Activated naive CD8-positive, alpha-beta T cell treated with anti-CD3 and anti-CD28 coated beads, Interleukin-2, amount 10 ng/mL, durations not matched to agents 7 days and 5 days (primary cell): Measurements from ENCODE around the gene DDX20. TPM values are rescaled to one million over a fixed set of nuclear protein-coding genes. Genes with fewer than 3 reads are reported as not detected.

ENCODE experiments used
- ATAC-seq: fragments of 150-1000 bp; cut with Tn5 transposase; one replicate; pipeline ENCODE4 v1.10.0; 2021; ENCODE audit warnings: low read depth, moderate library complexity
- POLR2A ChIA-PET: fragments of 350-600 bp; sonication (Branson Sonifier 250); formaldehyde crosslinking; loops from one replicate; lab custom pipeline; 2021; ENCODE audit warnings: antibody characterized with exemption; lab: Charles Lee
- DNase-seq: peaks from one replicate; pipeline ENCODE4 v3.0.0; 2021
- H3K27ac Mint-ChIP-seq: one replicate; pipeline ENCODE4 v1.8.0; 2022; ENCODE audit warnings: mild to moderate bottlenecking, mixed read lengths
- H3K27me3 Mint-ChIP-seq: one replicate; pipeline ENCODE4 v1.8.0; 2022; ENCODE audit warnings: mild to moderate bottlenecking, moderate library complexity, mixed read lengths
- H3K36me3 Mint-ChIP-seq: one replicate; pipeline ENCODE4 v1.8.0; 2021; ENCODE audit warnings: mild to moderate bottlenecking, mixed read lengths
- H3K4me1 Mint-ChIP-seq: one replicate; pipeline ENCODE4 v1.8.0; 2021; ENCODE audit warnings: mixed read lengths
- H3K4me3 Mint-ChIP-seq: one replicate; pipeline ENCODE4 v1.8.0; 2022; ENCODE audit warnings: mild to moderate bottlenecking, moderate library complexity, mixed read lengths
- H3K9me3 Mint-ChIP-seq: one replicate; pipeline ENCODE4 v1.8.0; 2021; ENCODE audit warnings: mixed read lengths
- total RNA-seq, 2 experiments: library from RNA; stranded (reverse); gene quantifications; one replicate each; pipeline ENCODE4 v1.2.3, GENCODE V29; 2021

Gene DDX20
- total RNA-seq, 2 experiments from 2014 or later = 15.0 to 16.5 TPM

GRCh38 chr1:111725192-111725591 is 30.5 kb upstream of the DDX20 start:
- ATAC-seq (no peak), DNase-seq (no peak)
- peaks cover 4% of the 10 kb centered on the region for H3K4me1 Mint-ChIP-seq
- POLR2A ChIA-PET = no interaction called here
- H3K9me3 Mint-ChIP-seq = no peaks in the 10 kb centered on the region
- H3K36me3 Mint-ChIP-seq = no peaks in the 10 kb centered on the region
- no peaks in the 10 kb centered on the region for H3K27me3 Mint-ChIP-seq
- H3K27ac Mint-ChIP-seq = no peak overlapping the region
- H3K4me3 Mint-ChIP-seq = no peak overlapping the region

- ATAC-seq (no peak), DNase-seq (no peak)
- peaks cover 2% of the 10 kb centered on the region for H3K27me3 Mint-ChIP-seq
- H3K4me1 Mint-ChIP-seq = peaks cover 4% of the 10 kb centered on the region
- no peak overlapping the region for H3K4me3 Mint-ChIP-seq
- no peaks in the 10 kb centered on the region for H3K9me3 Mint-ChIP-seq
- no peaks in the 10 kb centered on the region for H3K36me3 Mint-ChIP-seq
- POLR2A ChIA-PET = no interaction called here
- H3K27ac Mint-ChIP-seq = no peak overlapping the region
Measured at GRCh38 chr1:111727056-111727455, 28.6 kb upstream of the DDX20 start.

- ATAC-seq (no peak), DNase-seq (no peak)
- H3K36me3 Mint-ChIP-seq = no peaks in the 10 kb centered on the region
- H3K9me3 Mint-ChIP-seq = no peaks in the 10 kb centered on the region
- H3K4me1 Mint-ChIP-seq = peaks cover 4% of the 10 kb centered on the region
- POLR2A ChIA-PET = no interaction called here
- no peak overlapping the region for H3K4me3 Mint-ChIP-seq
- H3K27me3 Mint-ChIP-seq = peaks cover 2% of the 10 kb centered on the region
- no peak overlapping the region for H3K27ac Mint-ChIP-seq
Measured at GRCh38 chr1:111729271-111729921, 26.3 kb upstream of the DDX20 start.

- Mint-ChIP-seq H3K36me3 (no peaks in the 10 kb centered on the region), H3K9me3 (no peaks in the 10 kb centered on the region), H3K27me3 (peaks cover 2% of the 10 kb centered on the region), H3K27ac (no peak overlapping the region), H3K4me3 (no peak overlapping the region), H3K4me1 (peaks cover 4% of the 10 kb centered on the region)
- DNase-seq (no peak), ATAC-seq (no peak)
- POLR2A ChIA-PET = no interaction called here
Measured at GRCh38 chr1:111729946-111730681, 25.6 kb upstream of the DDX20 start.

- ATAC-seq = no peak
- POLR2A ChIA-PET = no interaction called here
- no peak for DNase-seq
- Mint-ChIP-seq H3K4me1 (peaks cover 4% of the 10 kb centered on the region), H3K27ac (no peak overlapping the region), H3K36me3 (no peaks in the 10 kb centered on the region), H3K9me3 (no peaks in the 10 kb centered on the region), H3K27me3 (peaks cover 2% of the 10 kb centered on the region), H3K4me3 (no peak overlapping the region)
Measured at GRCh38 chr1:111730706-111731105, 25.0 kb upstream of the DDX20 start.

- no peak overlapping the region for H3K27ac Mint-ChIP-seq
- H3K4me3 Mint-ChIP-seq = no peak overlapping the region
- H3K9me3 Mint-ChIP-seq = no peaks in the 10 kb centered on the region
- H3K36me3 Mint-ChIP-seq = no peaks in the 10 kb centered on the region
- peaks cover 3% of the 10 kb centered on the region for H3K27me3 Mint-ChIP-seq
- peaks cover 4% of the 10 kb centered on the region for H3K4me1 Mint-ChIP-seq
- ATAC-seq = no peak
- no peak for DNase-seq
- POLR2A ChIA-PET = no interaction called here
Measured at GRCh38 chr1:111731956-111732355, 23.7 kb upstream of the DDX20 start.

- POLR2A ChIA-PET = no interaction called here
Measured at GRCh38 chr1:111732718-111733117, 23.0 kb upstream of the DDX20 start.

GRCh38 chr1:111733183-111733991 is 22.3 kb upstream of the DDX20 start:
- no peak for DNase-seq
- H3K9me3 Mint-ChIP-seq = no peaks in the 10 kb centered on the region
- no peaks in the 10 kb centered on the region for H3K36me3 Mint-ChIP-seq
- H3K27ac Mint-ChIP-seq = no peak overlapping the region
- H3K4me3 Mint-ChIP-seq = no peak overlapping the region
- H3K27me3 Mint-ChIP-seq = peaks cover 14% of the 10 kb centered on the region
- no peak for ATAC-seq
- POLR2A ChIA-PET = no interaction called here
- H3K4me1 Mint-ChIP-seq = peaks cover 13% of the 10 kb centered on the region

More at GRCh38 chr1:111732718-111733117, 23.0 kb upstream of the DDX20 start:
- Mint-ChIP-seq H3K36me3 (no peaks in the 10 kb centered on the region), H3K27me3 (peaks cover 11% of the 10 kb centered on the region), H3K4me1 (peaks cover 8% of the 10 kb centered on the region), H3K27ac (no peak overlapping the region), H3K9me3 (no peaks in the 10 kb centered on the region), H3K4me3 (no peak overlapping the region)
- DNase-seq = no peak
- no peak for ATAC-seq

GRCh38 chr1:111733992-111734341 is 21.7 kb upstream of the DDX20 start:
- Mint-ChIP-seq H3K4me3 (no peak overlapping the region), H3K9me3 (no peaks in the 10 kb centered on the region), H3K4me1 (peaks cover 15% of the 10 kb centered on the region), H3K27me3 (peaks cover 14% of the 10 kb centered on the region), H3K36me3 (no peaks in the 10 kb centered on the region), H3K27ac (no peak overlapping the region)
- DNase-seq (no peak), ATAC-seq (no peak)
- POLR2A ChIA-PET = no interaction called here

- no peak for DNase-seq
Measured at GRCh38 chr1:111734426-111734825, 21.3 kb upstream of the DDX20 start.

GRCh38 chr1:111734856-111735255 is 20.8 kb upstream of the DDX20 start:
- no peak for DNase-seq
- no peak for ATAC-seq
- H3K4me3 Mint-ChIP-seq = no peak overlapping the region
- peaks cover 17% of the 10 kb centered on the region for H3K4me1 Mint-ChIP-seq
- POLR2A ChIA-PET = no interaction called here
- no peak overlapping the region for H3K27ac Mint-ChIP-seq
- peaks cover 16% of the 10 kb centered on the region for H3K27me3 Mint-ChIP-seq
- no peaks in the 10 kb centered on the region for H3K36me3 Mint-ChIP-seq
- H3K9me3 Mint-ChIP-seq = no peaks in the 10 kb centered on the region

More at GRCh38 chr1:111734426-111734825, 21.3 kb upstream of the DDX20 start:
- Mint-ChIP-seq H3K9me3 (no peaks in the 10 kb centered on the region), H3K27me3 (peaks cover 14% of the 10 kb centered on the region), H3K4me1 (peaks cover 15% of the 10 kb centered on the region), H3K36me3 (no peaks in the 10 kb centered on the region), H3K27ac (no peak overlapping the region), H3K4me3 (no peak overlapping the region)
- POLR2A ChIA-PET = no interaction called here
- ATAC-seq = no peak

GRCh38 chr1:111735321-111735720 is 20.4 kb upstream of the DDX20 start:
- POLR2A ChIA-PET = no interaction called here
- no peak overlapping the region for H3K4me3 Mint-ChIP-seq
- peaks cover 19% of the 10 kb centered on the region for H3K27me3 Mint-ChIP-seq

GRCh38 chr1:111735858-111736544 is 19.7 kb upstream of the DDX20 start:
- POLR2A ChIA-PET = no interaction called here

More at GRCh38 chr1:111735321-111735720, 20.4 kb upstream of the DDX20 start:
- Mint-ChIP-seq H3K36me3 (no peaks in the 10 kb centered on the region), H3K4me1 (peaks cover 19% of the 10 kb centered on the region), H3K9me3 (no peaks in the 10 kb centered on the region), H3K27ac (no peak overlapping the region)
- DNase-seq = no peak
- ATAC-seq = no peak

More at GRCh38 chr1:111735858-111736544, 19.7 kb upstream of the DDX20 start:
- DNase-seq (no peak), ATAC-seq (no peak)
- Mint-ChIP-seq H3K4me1 (peaks cover 23% of the 10 kb centered on the region), H3K4me3 (no peak overlapping the region), H3K27ac (no peak overlapping the region), H3K9me3 (no peaks in the 10 kb centered on the region), H3K27me3 (peaks cover 26% of the 10 kb centered on the region), H3K36me3 (no peaks in the 10 kb centered on the region)
